ENCODE results near the gene DCUN1D2.
"Not testable (repeated sequence)": the region's sequence is repeated elsewhere in the genome, so short reads cannot be mapped to it uniquely, and the experiment has no call there.

DCUN1D2 gene

DNA sequence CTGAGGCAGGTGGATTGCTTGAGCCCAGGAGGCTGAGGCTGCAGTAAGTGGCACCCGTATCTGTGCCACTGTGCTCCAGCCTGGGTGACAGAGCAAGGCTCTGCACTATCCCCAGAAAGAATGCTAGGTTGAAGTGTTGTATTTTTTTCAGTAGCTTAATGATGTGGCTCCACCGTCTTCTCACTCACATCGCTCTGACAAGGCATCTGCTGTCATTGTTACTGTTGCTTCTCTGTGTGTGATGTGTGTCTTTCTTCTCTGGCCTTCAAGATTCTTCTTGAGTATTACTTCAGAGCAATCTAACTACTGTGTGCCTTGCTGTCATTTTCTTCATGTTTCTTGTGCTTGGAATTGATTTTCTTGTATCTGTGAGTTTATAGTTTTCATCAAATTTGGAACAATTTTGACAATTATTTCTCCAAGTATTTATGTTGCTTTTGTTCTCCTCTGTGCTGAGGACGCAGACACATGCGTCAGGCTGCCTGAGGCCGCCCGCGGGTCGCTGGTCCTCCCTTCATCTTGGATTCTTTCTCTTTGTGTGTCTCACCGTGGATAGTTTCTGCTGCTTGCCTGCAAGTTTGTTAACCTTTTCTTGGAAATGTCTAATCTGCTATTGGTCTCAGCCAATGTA lies 48.0 kb downstream of the DCUN1D2 start:
- no peak for DNase-seq

DNA sequence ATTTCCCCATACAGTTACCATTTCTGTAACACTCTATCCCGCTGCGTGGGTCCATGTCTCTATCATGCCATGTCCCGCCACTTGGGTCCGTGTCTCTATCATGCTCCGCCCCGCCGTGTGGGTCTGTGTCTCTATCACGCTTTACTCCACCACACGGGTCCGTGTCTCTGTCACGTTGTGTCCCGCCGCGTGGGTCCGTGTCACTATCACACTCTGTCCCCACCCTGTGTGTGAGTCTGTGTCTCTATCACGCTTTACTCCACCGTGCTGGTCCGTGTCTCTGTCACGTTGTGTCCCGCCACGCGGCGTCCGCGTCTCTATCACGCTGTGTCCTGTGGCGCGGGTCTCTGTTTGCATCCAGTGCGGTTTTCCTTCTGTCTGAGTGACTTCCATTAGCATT lies 48.9 kb downstream of the DCUN1D2 start:
- DNase-seq = no peak

DNA sequence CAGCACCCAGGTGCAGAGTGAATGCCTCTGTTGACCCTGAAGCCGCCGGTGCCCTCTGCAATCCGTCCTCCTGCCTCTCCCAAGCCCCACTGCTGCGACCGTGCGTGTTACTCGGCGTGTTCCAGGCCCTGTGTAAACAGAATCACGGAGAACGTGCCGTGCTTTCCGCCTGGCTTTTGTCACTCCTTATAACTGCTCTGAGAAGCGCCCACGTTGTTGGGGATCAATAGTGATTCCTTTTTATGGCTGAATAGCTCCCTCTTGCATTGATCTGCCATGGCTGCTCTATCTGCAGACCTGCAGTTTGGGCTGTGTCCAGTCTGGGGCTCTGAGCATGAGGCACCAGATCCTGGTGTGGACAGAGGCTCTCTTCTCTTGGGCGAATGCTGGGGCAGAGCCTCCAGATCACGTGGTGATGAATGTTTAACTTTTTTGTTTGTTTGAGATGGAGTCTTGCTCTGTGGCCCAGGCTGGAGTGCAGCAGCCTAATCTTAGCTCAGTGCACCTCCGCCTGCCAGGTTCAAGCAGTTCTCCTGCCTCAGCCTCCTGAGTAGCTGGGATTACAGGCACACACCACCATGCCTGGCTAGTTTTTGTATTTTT lies 53.0 kb downstream of the DCUN1D2 start:
- DNase-seq = no peak

DNA sequence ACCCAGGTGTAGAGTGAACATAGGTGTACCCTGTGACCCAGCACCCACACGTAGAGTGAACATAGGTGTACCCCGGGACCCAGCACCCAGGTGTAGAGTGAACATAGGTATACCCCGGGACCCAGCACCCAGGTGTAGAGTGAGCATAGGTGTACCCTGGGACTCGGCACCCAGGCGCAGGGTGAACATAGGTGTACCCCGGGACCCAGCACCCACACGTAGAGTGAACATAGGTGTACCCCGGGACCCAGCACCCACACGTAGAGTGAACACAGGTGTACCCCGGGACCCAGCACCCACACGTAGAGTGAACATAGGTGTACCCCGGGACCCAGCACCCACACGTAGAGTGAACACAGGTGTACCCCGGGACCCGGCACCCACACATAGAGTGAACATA lies 53.6 kb downstream of the DCUN1D2 start:
- DNase-seq = not testable (repeated sequence)

DNA sequence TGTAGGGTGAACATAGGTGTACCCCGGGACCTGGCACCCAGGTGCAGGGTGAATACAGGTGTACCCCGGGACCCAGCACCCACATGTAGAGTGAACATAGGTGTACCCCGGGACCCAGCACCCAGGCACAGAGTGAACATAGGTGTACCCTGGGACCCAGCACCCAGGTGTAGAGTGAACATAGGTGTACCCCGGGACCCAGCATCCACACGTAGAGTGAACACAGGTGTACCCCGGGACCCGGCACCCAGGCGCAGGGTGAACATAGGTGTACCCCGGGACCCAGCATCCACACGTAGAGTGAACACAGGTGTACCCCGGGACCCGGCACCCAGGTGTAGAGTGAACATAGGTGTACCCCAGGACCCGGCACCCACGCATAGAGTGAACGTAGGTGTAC lies 54.6 kb downstream of the DCUN1D2 start:
- DNase-seq = not testable (repeated sequence)

DNA sequence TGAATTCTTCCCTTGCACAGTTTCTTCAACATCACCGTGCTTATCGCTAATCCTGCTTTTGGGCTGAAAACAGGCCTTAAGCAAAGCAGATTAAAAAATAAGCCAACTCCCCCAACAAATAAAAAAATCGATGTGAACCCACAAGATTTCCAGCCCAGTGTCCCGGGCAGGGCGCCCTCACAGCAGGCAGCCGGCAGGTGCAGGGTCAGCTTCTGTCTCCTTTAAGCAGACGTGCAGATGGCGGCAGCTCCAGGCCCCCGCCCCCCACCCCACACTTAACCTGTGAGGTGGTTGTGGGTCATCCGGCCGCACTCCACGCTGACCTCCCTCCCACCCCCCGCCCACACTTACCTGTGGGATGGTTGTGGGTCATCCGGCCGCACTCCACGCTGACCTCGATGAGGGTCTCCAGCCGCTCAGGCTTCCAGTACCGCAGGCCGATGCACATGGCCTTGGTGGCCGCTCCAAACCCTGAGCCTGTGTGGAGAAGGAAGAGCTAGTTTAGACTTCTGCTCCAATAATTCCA lies 57.1 kb downstream of the DCUN1D2 start:
- no peak for DNase-seq

DNA sequence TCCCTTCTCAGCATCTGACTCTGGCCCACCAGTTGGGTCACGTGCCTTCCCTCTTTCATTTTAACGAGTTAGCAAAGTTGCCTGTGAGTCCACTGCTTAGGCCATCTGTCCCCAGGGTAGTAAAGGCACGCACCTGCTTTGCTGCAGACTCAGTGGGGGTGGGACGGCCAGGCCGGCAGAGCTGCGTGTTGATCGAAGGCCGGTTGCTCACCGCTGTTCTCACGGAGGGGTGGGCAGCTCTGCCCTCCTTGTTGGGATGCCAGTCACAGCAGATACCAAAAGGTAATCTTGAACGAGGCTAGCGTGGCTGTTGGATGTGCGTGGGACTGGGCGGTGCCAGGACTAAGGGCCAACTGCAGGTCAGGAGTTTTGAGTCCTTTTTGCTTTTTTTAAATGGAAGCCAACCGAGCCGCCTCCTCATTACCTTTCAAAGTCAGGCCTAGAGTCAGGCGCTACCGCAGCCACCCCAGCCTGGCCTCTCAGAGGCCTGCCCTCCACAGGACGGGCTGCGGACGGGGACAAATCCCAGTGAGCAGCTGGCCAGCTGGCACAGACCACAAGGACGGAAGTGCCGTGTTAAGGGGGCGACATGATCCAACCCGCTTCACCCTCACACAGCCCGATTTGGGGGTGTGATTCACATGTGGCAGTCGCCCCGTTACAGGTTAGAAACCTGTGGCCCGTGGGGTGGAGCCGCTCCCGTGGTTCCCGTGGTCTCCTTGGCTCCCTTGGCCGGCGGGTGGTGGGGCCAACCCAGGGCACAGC lies 57.8 kb downstream of the DCUN1D2 start:
- no peak for DNase-seq

DNA sequence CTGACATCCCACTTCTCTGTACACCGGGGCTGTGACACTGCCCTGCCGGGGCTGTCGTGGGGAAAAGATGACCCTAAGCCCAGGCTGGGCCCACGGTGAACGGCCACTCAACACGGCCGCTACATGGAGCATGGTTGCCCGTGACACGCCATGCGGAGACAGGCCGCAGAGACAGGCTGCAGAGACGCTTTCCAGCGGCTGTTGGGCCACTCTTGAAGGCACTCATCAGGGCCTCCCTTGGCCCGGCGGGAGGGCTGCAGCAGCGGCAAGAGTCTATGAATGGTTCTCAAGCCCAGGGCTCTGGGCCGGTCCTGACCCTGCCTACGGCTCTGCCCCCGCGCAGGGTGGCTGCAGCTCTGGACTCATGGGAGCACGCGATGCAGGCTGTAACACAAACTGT lies 59.3 kb downstream of the DCUN1D2 start:
- DNase-seq = no peak

DNA sequence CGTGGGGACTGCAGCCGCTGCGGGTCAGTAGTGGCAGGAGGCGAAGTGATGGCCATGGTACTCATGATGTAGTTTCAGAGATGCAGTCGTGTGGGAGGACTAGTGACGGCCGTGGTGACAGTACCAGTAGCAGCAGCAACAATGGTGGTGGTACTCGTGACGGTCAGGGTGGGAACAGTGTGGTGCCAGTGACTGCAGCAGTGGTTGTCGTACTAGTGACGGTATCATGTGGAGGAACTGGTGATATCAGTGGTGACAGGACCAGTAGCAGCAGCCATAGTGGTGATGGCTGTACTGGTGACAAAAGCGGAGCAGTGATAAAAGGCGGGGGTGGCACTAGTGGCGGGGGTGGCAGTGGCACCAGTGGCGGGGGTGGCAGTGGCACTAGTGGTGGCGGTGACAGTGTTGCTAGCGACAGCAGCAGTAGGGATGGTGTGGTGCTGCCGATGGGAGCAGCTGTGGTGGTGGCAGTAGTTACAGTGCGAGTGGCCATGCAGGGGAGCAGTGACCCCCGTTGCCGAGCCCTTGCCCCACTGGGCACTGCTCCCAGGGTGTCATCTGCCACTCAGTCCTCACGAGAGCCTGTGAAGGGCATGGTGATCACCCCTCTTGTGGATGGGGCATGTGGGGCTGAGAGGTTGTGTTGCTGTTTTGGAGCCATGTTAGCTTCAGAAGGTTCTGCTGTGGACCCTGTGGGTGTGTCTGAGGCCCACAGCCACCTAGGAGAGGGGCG lies 60.0 kb downstream of the DCUN1D2 start:
- DNase-seq = no peak

DNA sequence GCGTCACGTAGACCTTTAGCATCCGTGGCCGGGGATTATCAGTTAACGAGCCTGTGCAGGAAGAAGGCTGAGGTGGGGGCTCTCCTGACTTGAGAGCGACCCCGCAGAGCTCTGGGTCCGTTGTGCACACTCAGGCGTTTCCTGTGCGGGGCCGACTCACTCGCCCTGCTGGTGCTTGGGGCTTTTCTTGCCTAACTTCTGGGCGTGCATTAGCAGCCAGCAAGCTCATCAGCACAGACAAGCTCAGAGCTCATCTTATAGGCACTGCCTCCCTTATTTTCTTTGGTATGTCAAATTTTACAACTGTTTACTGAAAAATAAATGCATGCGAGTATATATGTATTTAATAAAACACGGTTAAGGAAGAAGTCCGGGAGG lies 60.9 kb downstream of the DCUN1D2 start:
- no peak for DNase-seq

DNA sequence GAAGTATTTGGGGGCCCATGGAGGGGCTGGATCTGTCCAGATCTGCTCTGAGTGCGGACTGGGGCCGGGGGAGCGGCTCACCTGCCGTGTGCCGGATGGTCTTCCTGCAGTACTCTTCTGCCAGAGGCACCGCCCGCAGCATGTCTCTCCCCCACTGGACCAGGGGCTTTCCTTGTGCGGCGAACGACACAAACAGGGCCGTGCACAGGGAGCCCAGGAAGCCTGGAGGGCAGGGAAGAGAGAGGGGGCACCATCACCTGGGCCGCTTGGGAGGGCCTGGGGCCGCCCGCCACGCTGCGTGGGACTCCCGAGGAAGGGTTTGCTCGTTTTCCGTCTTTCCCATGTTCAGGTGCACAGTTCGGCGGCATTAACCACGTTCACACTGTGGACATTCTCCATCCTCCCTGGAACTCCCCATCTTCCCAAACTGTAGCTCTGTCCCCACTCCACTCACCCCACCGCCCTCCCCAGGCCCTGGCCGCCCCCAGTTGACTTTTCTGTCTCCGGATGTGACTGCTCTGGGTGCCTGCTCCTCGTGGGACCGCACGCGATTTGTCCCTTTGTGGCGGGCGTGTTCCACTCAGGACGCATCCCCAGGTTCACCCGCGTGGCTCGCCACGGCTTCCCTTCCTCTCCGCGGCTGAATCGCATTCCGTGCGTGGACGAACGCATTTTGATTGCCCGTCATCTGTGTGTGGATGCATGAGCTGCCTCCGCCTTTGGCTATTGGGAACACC lies 61.5 kb downstream of the DCUN1D2 start:
- DNase-seq = no peak

DNA sequence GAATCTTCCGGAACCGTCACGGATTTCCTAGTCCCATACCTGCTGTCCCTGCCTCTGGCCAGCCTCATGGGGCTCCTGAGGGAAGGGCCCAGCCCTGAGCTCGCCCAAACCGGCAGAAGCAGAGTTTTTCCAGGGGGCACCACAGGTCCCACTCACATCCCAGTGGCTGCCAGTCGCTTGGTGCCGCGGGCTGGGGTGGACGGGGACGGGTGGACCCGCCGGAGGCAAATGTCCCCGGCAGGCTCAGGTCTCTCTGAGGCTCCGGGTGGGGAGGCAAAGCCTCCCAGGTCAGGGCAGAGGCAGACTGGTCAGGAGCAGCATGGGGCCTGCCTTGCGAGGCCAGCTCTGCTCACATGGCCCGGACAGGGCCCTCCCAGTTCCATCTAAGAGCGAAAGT lies 62.0 kb downstream of the DCUN1D2 start:
- no peak for DNase-seq

DNA sequence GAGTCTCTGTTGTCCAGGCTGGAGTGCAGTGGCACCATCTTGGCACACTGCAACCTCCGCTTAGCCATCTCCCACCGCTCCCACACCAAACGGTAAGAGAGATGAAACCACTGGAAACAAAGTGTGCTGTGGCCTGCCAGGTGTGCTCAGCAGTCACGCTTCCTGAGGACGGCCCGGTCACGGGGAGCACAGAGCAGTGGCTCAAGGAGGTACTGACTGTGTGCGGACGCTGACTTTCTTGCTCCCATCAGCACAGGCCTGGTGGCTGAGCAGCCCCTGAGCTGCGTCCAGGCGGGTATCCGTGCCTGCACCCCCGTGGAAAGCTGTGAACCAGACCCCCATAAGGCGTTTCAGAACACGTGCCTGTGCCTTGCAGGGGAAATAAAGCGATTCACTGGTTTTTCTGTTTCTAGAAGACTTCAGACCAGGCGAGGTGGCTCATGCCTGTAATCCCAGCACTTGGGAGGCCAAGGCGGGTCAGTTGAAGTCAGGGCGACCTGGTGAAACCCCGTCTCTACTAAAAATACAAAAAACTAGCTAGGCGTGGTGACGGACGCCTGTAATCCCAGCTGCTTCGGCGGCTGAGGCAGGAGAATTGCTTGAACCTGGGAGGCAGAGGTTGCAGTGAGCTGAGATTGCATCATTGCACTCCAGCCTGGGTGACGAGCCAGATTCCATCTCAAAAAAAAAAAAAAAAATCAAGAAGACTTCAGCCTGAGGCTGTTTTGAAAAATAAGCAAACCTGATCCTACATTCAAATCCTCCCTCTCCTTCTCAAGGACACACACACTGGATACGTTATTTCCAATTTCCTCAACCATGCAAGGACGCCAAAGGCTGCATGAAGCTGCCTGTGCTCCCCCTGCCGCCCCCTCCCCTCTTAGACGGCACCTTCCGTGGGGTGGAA lies 62.7 kb downstream of the DCUN1D2 start:
- peak; percentile 29 for DNase-seq

DNA sequence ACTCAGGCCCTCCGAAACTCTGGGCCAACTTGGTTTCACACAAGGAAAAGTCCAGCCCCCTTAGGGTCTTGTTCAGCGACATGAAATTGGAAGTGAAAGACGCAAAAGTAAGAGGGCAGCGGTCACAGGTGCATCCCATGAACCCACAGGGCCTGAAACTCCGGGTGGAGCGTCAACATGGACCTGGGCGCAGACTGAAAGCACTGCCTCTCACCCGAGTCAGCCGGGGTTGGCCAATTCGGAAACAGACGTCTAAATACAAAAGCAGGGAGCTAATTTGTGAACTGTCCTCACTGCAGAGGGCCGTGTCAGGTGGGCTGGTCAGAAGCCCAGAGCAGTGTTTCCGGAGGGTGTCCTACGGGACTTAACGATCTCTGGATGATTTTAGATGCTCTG lies 63.9 kb downstream of the DCUN1D2 start:
- DNase-seq = no peak

DNA sequence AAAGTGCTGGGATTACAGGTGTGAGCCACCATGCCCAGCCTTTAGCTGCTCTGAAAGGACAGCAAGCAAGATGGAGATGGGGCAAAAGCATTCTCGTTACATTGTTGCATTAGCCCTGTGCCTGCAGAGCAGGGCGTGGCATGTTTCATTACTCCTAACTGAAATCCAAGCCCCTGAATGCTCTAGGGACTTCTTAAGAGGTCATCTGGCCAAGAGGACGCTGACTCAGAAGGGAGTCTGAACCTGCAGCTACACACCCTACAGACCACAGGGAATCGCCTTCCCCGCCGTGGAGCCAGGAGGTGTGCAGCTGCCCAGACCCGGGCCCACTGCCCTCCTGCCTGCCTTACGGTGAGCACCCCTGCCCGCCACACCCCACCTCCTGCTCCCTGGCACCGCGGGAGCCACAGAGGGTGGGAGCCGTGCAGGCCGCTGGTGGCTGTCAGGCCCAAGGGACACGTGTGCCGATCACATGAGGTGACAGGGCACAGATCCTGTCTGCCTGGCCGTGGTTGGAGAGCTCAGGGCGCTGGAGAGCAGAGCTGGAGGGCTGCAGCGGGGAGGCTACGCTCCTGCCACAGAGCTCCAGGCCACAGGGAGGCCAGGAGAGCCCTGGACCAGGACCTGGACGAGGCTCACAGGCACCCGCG lies 64.4 kb downstream of the DCUN1D2 start:
- no peak for DNase-seq

DNA sequence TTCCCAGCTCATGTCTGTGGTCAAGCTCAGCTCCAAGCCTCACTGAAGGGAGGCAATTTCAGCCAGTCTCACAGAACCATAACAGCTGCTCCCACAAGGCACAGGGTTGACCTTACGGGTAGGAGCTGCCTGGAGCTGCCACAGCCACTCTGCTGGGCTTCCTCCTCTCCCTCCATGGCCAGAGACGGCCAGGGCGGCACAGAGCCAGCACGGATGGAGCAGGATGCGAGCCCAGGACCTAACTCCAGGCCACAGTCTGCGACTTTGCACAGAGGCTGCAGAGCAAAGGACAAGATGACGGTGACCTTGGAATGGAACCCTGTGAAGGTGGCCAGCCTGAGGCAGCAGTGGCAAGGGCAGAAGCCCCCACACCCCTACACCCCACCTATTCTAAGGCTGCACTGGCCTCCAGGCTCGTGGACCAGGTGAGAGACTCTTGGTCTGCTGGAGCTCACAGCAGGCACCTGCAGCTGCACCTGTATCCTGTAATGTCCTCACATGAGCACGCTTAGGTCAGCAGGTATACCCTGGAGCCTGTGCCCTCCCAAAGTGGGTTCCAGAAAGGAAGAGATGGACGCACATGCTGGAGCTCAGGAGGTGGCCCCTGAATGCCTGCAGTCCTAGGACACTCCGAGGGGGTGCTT lies 66.9 kb downstream of the DCUN1D2 start:
- no peak for DNase-seq

DNA sequence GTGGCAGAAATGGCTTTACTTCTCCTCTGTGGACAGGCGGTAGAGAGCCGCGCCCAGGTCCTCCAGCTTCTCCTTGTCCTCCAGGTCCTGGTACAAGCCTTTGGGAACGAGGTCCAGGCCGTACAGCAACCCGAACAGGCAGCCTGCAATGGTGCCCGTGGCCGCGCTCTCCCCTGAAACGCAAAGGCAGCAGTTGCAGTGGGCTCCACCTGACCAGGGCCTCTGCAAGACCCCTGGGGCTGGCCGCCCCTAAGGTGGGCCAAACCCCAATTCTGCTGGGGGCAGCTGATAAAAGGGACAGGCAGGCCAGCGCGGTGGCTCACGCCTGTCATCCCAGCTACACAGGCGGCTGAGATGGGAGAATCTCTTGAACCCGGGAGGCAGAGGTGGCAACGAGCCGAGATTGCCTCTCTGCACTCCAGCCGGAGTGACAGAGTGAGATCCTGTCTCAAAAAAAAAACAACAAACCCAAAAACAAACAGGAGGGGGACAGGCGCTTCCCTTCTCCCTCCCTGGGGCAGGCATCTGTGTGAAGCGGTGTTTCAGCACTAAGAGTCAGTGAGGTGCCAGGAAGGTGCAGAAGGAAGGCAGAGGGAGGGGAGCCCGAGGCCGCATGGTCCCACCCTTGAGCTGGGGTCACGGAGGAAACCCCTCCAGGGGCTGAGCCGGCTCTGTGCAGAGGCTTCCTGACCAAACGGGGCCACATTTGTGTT lies 67.5 kb downstream of the DCUN1D2 start:
- DNase-seq = no peak

DNA sequence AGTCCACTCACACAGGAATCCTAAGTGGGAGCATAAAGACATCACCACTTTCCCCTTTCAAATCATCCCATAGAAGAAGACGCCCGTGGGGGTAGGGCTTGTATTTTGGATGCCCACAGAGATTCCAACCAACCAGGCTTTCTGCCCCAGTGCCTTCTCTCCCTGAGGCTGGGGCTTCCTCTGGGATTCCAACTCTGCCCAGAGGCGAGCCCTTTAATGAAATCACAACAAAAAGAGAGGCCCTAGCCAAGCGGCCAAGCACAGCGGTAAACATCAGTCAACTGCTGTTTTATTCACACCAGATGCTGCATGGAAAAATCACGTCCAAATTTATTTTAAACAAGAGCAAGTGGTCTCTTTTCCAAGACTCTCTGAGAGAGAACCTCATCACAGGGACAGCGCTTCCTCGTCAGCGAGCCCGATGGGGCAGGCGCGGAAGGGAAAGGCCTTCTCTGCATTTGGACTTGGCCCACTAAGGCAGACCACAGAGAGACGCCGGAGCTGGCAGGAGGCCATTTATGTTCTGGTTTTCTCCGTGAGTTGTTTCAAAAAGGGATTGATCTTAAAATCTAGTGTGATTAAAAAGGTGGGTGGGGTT lies 68.7 kb downstream of the DCUN1D2 start:
- peak; percentile 63 for DNase-seq

DNA sequence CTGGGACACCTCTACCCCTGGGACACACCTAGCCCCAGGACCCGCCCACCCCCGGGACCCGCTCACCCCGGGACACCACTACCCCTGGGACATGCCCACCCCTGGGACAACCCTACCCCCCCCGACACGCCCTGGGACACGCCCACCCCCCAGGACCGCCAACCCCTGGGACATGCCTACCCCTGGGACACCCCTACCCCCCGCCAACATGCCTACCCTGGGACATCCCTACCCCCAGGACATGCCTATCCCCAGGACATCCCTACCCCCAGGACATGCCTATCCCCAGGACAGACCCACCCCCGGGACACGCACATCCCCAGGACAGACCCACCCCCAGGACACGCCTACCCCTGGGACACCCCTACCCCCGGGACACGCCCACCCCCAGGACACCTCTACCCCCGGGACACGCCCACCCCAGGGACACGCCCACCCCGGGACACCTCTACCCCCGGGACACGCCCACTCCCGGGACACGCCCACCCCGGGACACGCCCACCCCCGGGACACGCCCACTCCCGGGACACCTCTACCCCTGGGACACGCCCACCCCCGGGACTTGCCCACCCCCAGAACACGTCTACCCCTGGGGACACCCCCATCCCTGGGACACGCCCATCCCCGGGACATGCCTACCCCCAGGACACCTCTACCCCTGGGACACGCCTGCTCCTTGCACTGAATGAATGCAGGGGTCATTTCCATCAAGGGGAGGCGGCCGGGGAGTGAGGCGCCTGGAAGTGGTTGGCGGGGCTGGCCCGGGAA lies 69.5 kb downstream of the DCUN1D2 start:
- no peak for DNase-seq

Measured in fibroblast of upper back skin (primary cell).